ENCODE results near the gene RASSF1.

The RASSF1 gene
- 78.4 to 167 (median 101) reads per million in 4 experiments for total RNA-seq

GRCh38 chr3:50340448-50341329, at the start of gene RASSF1:
Gene RASSF1 (minus strand): TSS chr3:50340836. CDS start chr3:50340805, 31 bp downstream.
- DNase-seq = peak; percentile 42

- DNase-seq = no peak
Observed at GRCh38 chr3:50389414-50389767, 48.8 kb upstream of the RASSF1 start.

- DNase-seq = no peak
Observed at GRCh38 chr3:50388720-50389413, 48.2 kb upstream of the RASSF1 start.

- no peak for DNase-seq
Observed at GRCh38 chr3:50388016-50388719, 47.5 kb upstream of the RASSF1 start.

- DNase-seq = no peak
Observed at GRCh38 chr3:50385754-50386153, 45.1 kb upstream of the RASSF1 start.

GRCh38 chr3:50383750-50384149, 43.1 kb upstream of the RASSF1 start:
- DNase-seq = no peak

GRCh38 chr3:50382722-50383121, 42.1 kb upstream of the RASSF1 start:
- no peak for DNase-seq

GRCh38 chr3:50381383-50381782, 40.7 kb upstream of the RASSF1 start:
- DNase-seq = no peak

- DNase-seq = no peak
Observed at GRCh38 chr3:50380405-50381085, 39.9 kb upstream of the RASSF1 start.

- no peak for DNase-seq
Observed at GRCh38 chr3:50378757-50379156, 38.1 kb upstream of the RASSF1 start.

GRCh38 chr3:50378024-50378423, 37.4 kb upstream of the RASSF1 start:
- DNase-seq = no peak

GRCh38 chr3:50375258-50375931, 34.8 kb upstream of the RASSF1 start:
- DNase-seq = no peak

GRCh38 chr3:50374363-50375257, 34.0 kb upstream of the RASSF1 start:
- no peak for DNase-seq

GRCh38 chr3:50373146-50374051, 32.8 kb upstream of the RASSF1 start:
- DNase-seq = no peak

GRCh38 chr3:50372349-50372748, 31.7 kb upstream of the RASSF1 start:
- DNase-seq = peak; percentile 14

GRCh38 chr3:50371133-50371685, 30.6 kb upstream of the RASSF1 start:
- DNase-seq = no peak

- no peak for DNase-seq
Observed at GRCh38 chr3:50370594-50370993, 30.0 kb upstream of the RASSF1 start.

- DNase-seq = no peak
Observed at GRCh38 chr3:50369012-50369670, 28.5 kb upstream of the RASSF1 start.

- DNase-seq = no peak
Observed at GRCh38 chr3:50365842-50366220, 25.2 kb upstream of the RASSF1 start.
